Trophoblast cell (in vitro differentiated cells and primary cell): ENCODE data around the gene GLRX3.

Experiments
- DNase-seq, 2 donors: peaks; one replicate each; pipeline ENCODE4 v3.0.0-alpha.2; 2016
- H2AFZ ChIP-seq: 2 replicates; pipeline ENCODE4 v1.6.1; 2013; ENCODE audit warnings: low read length, moderate library complexity, mild to moderate bottlenecking; ENCODE audit not compliant: insufficient read depth, poor library complexity
- H2AK5ac ChIP-seq: 2 replicates; pipeline ENCODE4 v1.6.1; 2013; ENCODE audit warnings: mild to moderate bottlenecking, low read length
- H2BK120ac ChIP-seq: 2 replicates; pipeline ENCODE4 v1.6.1; 2013; ENCODE audit warnings: low read length, mild to moderate bottlenecking, moderate library complexity; ENCODE audit not compliant: insufficient read depth, poor library complexity
- H2BK12ac ChIP-seq: 2 replicates; pipeline ENCODE4 v1.6.1; 2013; ENCODE audit warnings: mild to moderate bottlenecking, low read length, moderate library complexity
- H2BK5ac ChIP-seq: 2 replicates; pipeline ENCODE4 v1.6.1; 2013; ENCODE audit warnings: low read length, low read depth, moderate library complexity, mild to moderate bottlenecking; ENCODE audit not compliant: poor library complexity
- H3K14ac ChIP-seq: 2 replicates; pipeline ENCODE4 v1.6.1; 2013; ENCODE audit warnings: mild to moderate bottlenecking, low read length
- H3K18ac ChIP-seq: 2 replicates; pipeline ENCODE4 v1.6.1; 2013; ENCODE audit warnings: mild to moderate bottlenecking, low read length
- H3K23ac ChIP-seq: 2 replicates; pipeline ENCODE4 v1.6.1; 2013; ENCODE audit warnings: low read length
- H3K27ac ChIP-seq: 2 replicates; pipeline ENCODE4 v1.5.1; 2013; ENCODE audit warnings: low read depth, mild to moderate bottlenecking, inconsistent platforms, low read length, moderate library complexity
- H3K27me3 ChIP-seq: 2 replicates; pipeline ENCODE4 v1.6.1; 2013; ENCODE audit warnings: inconsistent platforms, mild to moderate bottlenecking, low read length, moderate library complexity; ENCODE audit not compliant: insufficient read depth
- H3K36me3 ChIP-seq, 2 experiments: 1 replicate in 1 of 2; 2 replicates in 1 of 2; pipeline ENCODE4 v1.6.1; 2013; ENCODE audit warnings: low read length in 2 of 2, mild to moderate bottlenecking in 2 of 2, moderate library complexity in 1 of 2; ENCODE audit not compliant: insufficient read depth in 2 of 2, control insufficient read depth in 1 of 2
- H3K4ac ChIP-seq: 2 replicates; pipeline ENCODE4 v1.6.1; 2013; ENCODE audit warnings: low read depth, mild to moderate bottlenecking, low read length, moderate library complexity
- H3K4me1 ChIP-seq, 2 experiments: 1 replicate in 1 of 2; 2 replicates in 1 of 2; pipeline ENCODE4 v1.6.1; 2013; ENCODE audit warnings: low read length in 2 of 2, mild to moderate bottlenecking in 2 of 2, moderate library complexity in 1 of 2; ENCODE audit not compliant: insufficient read depth in 2 of 2, control insufficient read depth in 1 of 2
- H3K4me2 ChIP-seq: 2 replicates; pipeline ENCODE4 v1.6.1; 2013; ENCODE audit warnings: inconsistent platforms, mild to moderate bottlenecking, low read length, moderate library complexity
- H3K4me3 ChIP-seq: 2 replicates; pipeline ENCODE4 v1.5.1; 2013; ENCODE audit warnings: mild to moderate bottlenecking, low read depth, low read length, inconsistent platforms
- H3K79me1 ChIP-seq: one replicate; pipeline ENCODE4 v1.6.1; 2013; ENCODE audit warnings: low read length
- H3K79me2 ChIP-seq: 2 replicates; pipeline ENCODE4 v1.6.1; 2013; ENCODE audit warnings: low read length, mild to moderate bottlenecking; ENCODE audit not compliant: control insufficient read depth, insufficient read depth, poor library complexity
- H3K9ac ChIP-seq: 2 replicates; pipeline ENCODE4 v1.6.1; 2013; ENCODE audit warnings: mild to moderate bottlenecking, low read length
- H3K9me3 ChIP-seq: 2 replicates; pipeline ENCODE4 v1.6.1; 2013; ENCODE audit warnings: low read depth, mild to moderate bottlenecking, control low read depth, inconsistent platforms, low read length; ENCODE audit not compliant: insufficient read depth
- H4K12ac ChIP-seq: 2 replicates; pipeline ENCODE4 v1.6.1; 2013; ENCODE audit warnings: low read depth, mild to moderate bottlenecking, low read length, moderate library complexity
- H4K8ac ChIP-seq: 2 replicates; pipeline ENCODE4 v1.6.1; 2013; ENCODE audit warnings: low read depth, mild to moderate bottlenecking, low read length, moderate library complexity
- H4K91ac ChIP-seq: one replicate; pipeline ENCODE4 v1.6.1; 2013; ENCODE audit warnings: low read depth, mild to moderate bottlenecking, low read length, moderate library complexity
- WGBS: extraction: QIAGEN DNeasy Blood & Tissue Kit; methylation state at CpG from one replicate; pipeline ENCODE4 v1.1.7; 2013; ENCODE audit warnings: missing lambda C conversion rate; ENCODE audit not compliant: insufficient read length, insufficient coverage; ENCODE audit errors: extremely low coverage; 5-methylcytosine and 5-hydroxymethylcytosine counted together

The GLRX3 gene

GRCh38 chr10:130138479-130138866 is 2.3 kb downstream of the GLRX3 start:
- no peak overlapping the region for H2AK5ac ChIP-seq
- no peaks in the 10 kb centered on the region for H3K9me3 ChIP-seq
- DNase-seq, result peak; percentile 17 to 47
- no peak overlapping the region for H3K4me3 ChIP-seq
- no peak overlapping the region for H3K14ac ChIP-seq
- H3K27me3 ChIP-seq, result no peaks in the 10 kb centered on the region
- no CpG with 5 or more reads among the region's 3 CpGs for WGBS
- H3K4me1 ChIP-seq, result peaks cover 8 to 15% of the 10 kb centered on the region in 2 experiments
- no peak overlapping the region for H2BK120ac ChIP-seq
- no peak overlapping the region for H3K23ac ChIP-seq
- H3K18ac ChIP-seq, result no peak overlapping the region
- H3K4ac ChIP-seq, result no peak overlapping the region
- no peak overlapping the region for H2BK12ac ChIP-seq
- peaks cover 29% of the 10 kb centered on the region for H3K79me2 ChIP-seq
- peak overlapping the region; percentile 24 for H3K27ac ChIP-seq
- H3K4me2 ChIP-seq, result peak overlapping the region; percentile 20
- no peak overlapping the region for H4K12ac ChIP-seq
- no peak overlapping the region for H4K91ac ChIP-seq
- no peak overlapping the region for H2AFZ ChIP-seq
- H4K8ac ChIP-seq, result no peak overlapping the region
- H3K36me3 ChIP-seq, result peaks cover 0 to 12% of the 10 kb centered on the region in 2 experiments
- no peak overlapping the region for H2BK5ac ChIP-seq
- H3K9ac ChIP-seq, result no peak overlapping the region
- H3K79me1 ChIP-seq, result peaks cover 15% of the 10 kb centered on the region

- Histone ChIP-seq H3K4me3 (no peak overlapping the region), H2BK5ac (no peak overlapping the region), H3K79me1 (peaks cover 15% of the 10 kb centered on the region), H2AK5ac (no peak overlapping the region), H3K4ac (no peak overlapping the region), H4K12ac (no peak overlapping the region), H2AFZ (no peak overlapping the region), H3K27ac (no peak overlapping the region), H4K8ac (no peak overlapping the region), H3K79me2 (peaks cover 29% of the 10 kb centered on the region), H3K36me3 (peaks cover 2 to 12% of the 10 kb centered on the region in 2 experiments), H3K23ac (no peak overlapping the region), H3K9ac (no peak overlapping the region), H3K14ac (no peak overlapping the region), H2BK120ac (no peak overlapping the region), H3K4me2 (no peak overlapping the region), H3K9me3 (no peaks in the 10 kb centered on the region), H2BK12ac (no peak overlapping the region), H4K91ac (no peak overlapping the region), H3K27me3 (no peaks in the 10 kb centered on the region), H3K4me1 (peaks cover 8 to 15% of the 10 kb centered on the region in 2 experiments), H3K18ac (no peak overlapping the region)
- WGBS, result no CpG with 5 or more reads among the region's 1 CpG
- no peak for DNase-seq
Measured at GRCh38 chr10:130140425-130140824, 4.2 kb downstream of the GLRX3 start.

- Histone ChIP-seq H3K4me1 (peaks cover 4 to 10% of the 10 kb centered on the region in 2 experiments), H3K79me1 (peaks cover 10% of the 10 kb centered on the region), H3K27ac (no peak overlapping the region), H4K12ac (no peak overlapping the region), H3K27me3 (no peaks in the 10 kb centered on the region), H3K14ac (no peak overlapping the region), H3K36me3 (peaks cover 5 to 16% of the 10 kb centered on the region in 2 experiments), H2BK5ac (no peak overlapping the region), H4K8ac (no peak overlapping the region), H3K4ac (peak overlapping the region; percentile 85), H3K4me3 (no peak overlapping the region), H4K91ac (no peak overlapping the region), H2AK5ac (no peak overlapping the region), H3K4me2 (no peak overlapping the region), H3K79me2 (peaks cover 27% of the 10 kb centered on the region), H2BK12ac (no peak overlapping the region), H3K9ac (no peak overlapping the region), H3K9me3 (no peaks in the 10 kb centered on the region), H3K23ac (no peak overlapping the region), H3K18ac (no peak overlapping the region), H2AFZ (no peak overlapping the region), H2BK120ac (no peak overlapping the region)
- no CpG with 5 or more reads among the region's 4 CpGs for WGBS
- DNase-seq, result no peak
Measured at GRCh38 chr10:130141038-130141437, 4.8 kb downstream of the GLRX3 start.

- Histone ChIP-seq H3K27ac (no peak overlapping the region), H2AK5ac (no peak overlapping the region)
- no CpG with 5 or more reads among the region's 1 CpG for WGBS
Measured at GRCh38 chr10:130141460-130141859, 5.3 kb downstream of the GLRX3 start.

More at GRCh38 chr10:130141460-130141859, 5.3 kb downstream of the GLRX3 start:
- H3K23ac ChIP-seq, result no peak overlapping the region
- no peaks in the 10 kb centered on the region for H3K27me3 ChIP-seq
- H3K9me3 ChIP-seq, result no peaks in the 10 kb centered on the region
- peaks cover 25% of the 10 kb centered on the region for H3K79me2 ChIP-seq
- H4K12ac ChIP-seq, result no peak overlapping the region
- no peak overlapping the region for H2BK12ac ChIP-seq
- no peak overlapping the region for H3K4me2 ChIP-seq
- H3K14ac ChIP-seq, result no peak overlapping the region
- no peak for DNase-seq
- peaks cover 4 to 10% of the 10 kb centered on the region in 2 experiments for H3K4me1 ChIP-seq
- peaks cover 5 to 17% of the 10 kb centered on the region in 2 experiments for H3K36me3 ChIP-seq
- H3K79me1 ChIP-seq, result peaks cover 8% of the 10 kb centered on the region
- no peak overlapping the region for H2BK5ac ChIP-seq
- no peak overlapping the region for H3K4me3 ChIP-seq
- H2AFZ ChIP-seq, result no peak overlapping the region
- H2BK120ac ChIP-seq, result no peak overlapping the region
- no peak overlapping the region for H4K91ac ChIP-seq
- no peak overlapping the region for H4K8ac ChIP-seq
- H3K9ac ChIP-seq, result no peak overlapping the region
- H3K18ac ChIP-seq, result no peak overlapping the region
- peak overlapping the region; percentile 51 for H3K4ac ChIP-seq
